T-helper 17 cell (primary cell): ENCODE results near the gene NLGN1. TPM values are rescaled to one million over a fixed set of nuclear protein-coding genes. Genes with fewer than 3 reads are reported as not detected.

ENCODE experiments used
- ATAC-seq: fragments of 150-1000 bp; cut with Tn5 transposase; 2 replicates; pipeline ENCODE4 v1.10.0; 2021; ENCODE audit warnings: mild to moderate bottlenecking, moderate library complexity
- DNase-seq, 3 donors: peaks; one replicate each; pipeline versions ENCODE4 v3.0.0 to v3.0.0-alpha.2; 2020 to 2021
- H3K9me3 ChIP-seq: one replicate; pipeline ENCODE4 v1.7.0; 2013; ENCODE audit warnings: low read length, mild to moderate bottlenecking; ENCODE audit not compliant: control insufficient read depth, poor library complexity, severe bottlenecking
- H3K27ac Mint-ChIP-seq: one replicate; pipeline ENCODE4 v1.8.0; 2022; ENCODE audit warnings: mild to moderate bottlenecking, moderate library complexity, mixed read lengths
- H3K27me3 Mint-ChIP-seq: one replicate; pipeline ENCODE4 v1.8.0; 2022; ENCODE audit warnings: mixed read lengths
- H3K36me3 Mint-ChIP-seq: one replicate; pipeline ENCODE4 v1.8.0; 2022; ENCODE audit warnings: low read depth, mixed read lengths
- H3K4me1 Mint-ChIP-seq: one replicate; pipeline ENCODE4 v1.8.0; 2022; ENCODE audit warnings: mild to moderate bottlenecking, mixed read lengths
- H3K4me3 Mint-ChIP-seq: one replicate; pipeline ENCODE4 v1.8.0; 2022; ENCODE audit warnings: mild to moderate bottlenecking, moderate library complexity, mixed read lengths
- total RNA-seq, 4 donors: library from RNA in 2 of 4; stranded (reverse) in 2 of 4; gene quantifications; one replicate each; pipeline ENCODE4 v1.2.3 and lab custom pipeline; 2022 to 2026

The NLGN1 gene
- total RNA-seq, 2 donors from 2014 or later = not detected

DNA sequence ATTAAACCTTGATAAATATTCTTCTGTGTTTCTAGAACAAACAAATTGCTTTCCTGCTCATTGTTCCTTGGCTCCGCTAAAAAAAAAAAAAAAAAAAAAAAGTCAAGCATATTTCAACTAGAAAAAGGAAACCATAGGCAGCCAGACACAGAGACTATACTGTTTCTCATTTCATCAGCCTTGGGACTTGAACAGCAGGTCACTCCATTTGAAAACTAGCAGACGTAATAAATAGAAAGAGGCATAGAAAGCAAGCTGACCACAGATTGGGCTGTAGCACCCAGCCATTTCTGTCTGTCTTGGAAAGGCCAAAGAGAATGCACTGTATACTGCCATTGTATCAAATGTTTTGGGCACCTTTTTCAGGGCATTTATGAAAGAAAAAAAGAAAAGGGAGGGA, 697.1 kb downstream of the NLGN1 start:
- no peak for ATAC-seq
- H3K27me3 Mint-ChIP-seq = no peaks in the 10 kb centered on the region
- H3K36me3 Mint-ChIP-seq = no peaks in the 10 kb centered on the region

DNA sequence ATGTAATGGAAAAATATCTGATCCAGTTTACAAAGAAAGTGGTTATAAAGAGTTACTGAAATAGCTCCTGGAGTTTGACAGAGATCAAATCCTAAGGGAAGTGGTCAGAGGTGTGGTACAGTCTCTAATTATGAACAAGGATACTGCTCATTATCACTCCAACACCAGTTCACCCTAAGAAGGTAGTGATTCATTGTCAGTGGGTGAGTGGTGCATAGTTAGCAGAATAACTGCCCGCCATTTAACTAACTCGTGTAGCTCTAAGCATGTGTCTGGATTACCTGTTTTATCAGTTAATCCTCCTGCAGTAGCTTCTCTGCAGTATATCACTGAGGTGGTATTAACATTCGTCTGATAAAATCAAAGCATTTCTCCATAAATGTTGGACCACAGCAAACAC, 700.1 kb downstream of the NLGN1 start:
- H3K4me1 Mint-ChIP-seq = no peaks in the 10 kb centered on the region
- H3K4me3 Mint-ChIP-seq = no peak overlapping the region
- no peak overlapping the region for H3K27ac Mint-ChIP-seq
- no peaks in the 10 kb centered on the region for H3K9me3 ChIP-seq
- ATAC-seq = no peak
- no peaks in the 10 kb centered on the region for H3K36me3 Mint-ChIP-seq
- no peak for DNase-seq
- no peaks in the 10 kb centered on the region for H3K27me3 Mint-ChIP-seq

More for the DNA sequence above, 697.1 kb downstream of the NLGN1 start:
- no peak for DNase-seq
- Mint-ChIP-seq H3K4me1 (no peaks in the 10 kb centered on the region), H3K4me3 (no peak overlapping the region), H3K27ac (no peak overlapping the region)
- H3K9me3 ChIP-seq = no peaks in the 10 kb centered on the region

DNA sequence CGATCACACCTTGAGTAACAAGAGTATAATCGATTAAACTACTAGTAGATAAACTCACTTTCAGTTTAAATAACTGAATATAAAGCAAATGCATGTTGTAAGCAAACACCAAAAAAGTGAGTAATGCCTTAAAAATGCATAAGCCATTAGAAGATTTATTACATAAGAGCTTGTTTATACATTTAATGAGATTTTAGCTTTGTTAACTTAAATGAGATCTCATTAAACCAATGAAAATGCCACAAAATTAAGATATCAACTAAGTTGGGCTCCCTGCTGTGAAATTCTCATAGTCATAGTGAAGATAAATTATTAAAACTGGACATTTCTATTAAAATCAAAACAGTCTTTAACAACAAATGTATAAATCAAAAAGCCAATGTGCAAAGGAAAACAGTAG, 701.2 kb downstream of the NLGN1 start:
- DNase-seq (no peak), ATAC-seq (no peak)
- Mint-ChIP-seq H3K27me3 (no peaks in the 10 kb centered on the region), H3K4me3 (no peak overlapping the region), H3K36me3 (no peaks in the 10 kb centered on the region), H3K4me1 (no peaks in the 10 kb centered on the region), H3K27ac (no peak overlapping the region)
- H3K9me3 ChIP-seq = no peaks in the 10 kb centered on the region

GRCh38 chr3:174099724-174100123, 702.2 kb downstream of the NLGN1 start:
- ATAC-seq = no peak

GRCh38 chr3:174100744-174101143, 703.2 kb downstream of the NLGN1 start:
- no peaks in the 10 kb centered on the region for H3K9me3 ChIP-seq
- DNase-seq (no peak), ATAC-seq (no peak)
- no peak overlapping the region for H3K27ac Mint-ChIP-seq
- no peaks in the 10 kb centered on the region for H3K27me3 Mint-ChIP-seq
- no peaks in the 10 kb centered on the region for H3K4me1 Mint-ChIP-seq
- no peaks in the 10 kb centered on the region for H3K36me3 Mint-ChIP-seq
- no peak overlapping the region for H3K4me3 Mint-ChIP-seq

More at GRCh38 chr3:174099724-174100123, 702.2 kb downstream of the NLGN1 start:
- DNase-seq = no peak
- Mint-ChIP-seq H3K36me3 (no peaks in the 10 kb centered on the region), H3K4me3 (no peak overlapping the region), H3K4me1 (no peaks in the 10 kb centered on the region), H3K27me3 (no peaks in the 10 kb centered on the region), H3K27ac (no peak overlapping the region)
- H3K9me3 ChIP-seq = no peaks in the 10 kb centered on the region

- Mint-ChIP-seq H3K4me3 (no peak overlapping the region), H3K27me3 (no peaks in the 10 kb centered on the region), H3K36me3 (no peaks in the 10 kb centered on the region), H3K4me1 (no peaks in the 10 kb centered on the region), H3K27ac (no peak overlapping the region)
- no peak for DNase-seq
- H3K9me3 ChIP-seq = no peaks in the 10 kb centered on the region
- no peak for ATAC-seq
Measured at GRCh38 chr3:174101244-174101643, 703.7 kb downstream of the NLGN1 start.

- no peak for DNase-seq
Measured at GRCh38 chr3:174102274-174102673, 704.7 kb downstream of the NLGN1 start.

GRCh38 chr3:174102866-174103265, 705.3 kb downstream of the NLGN1 start:
- no peak overlapping the region for H3K4me3 Mint-ChIP-seq
- H3K27me3 Mint-ChIP-seq = no peaks in the 10 kb centered on the region
- H3K27ac Mint-ChIP-seq = no peak overlapping the region
- ATAC-seq (no peak), DNase-seq (no peak)
- no peaks in the 10 kb centered on the region for H3K36me3 Mint-ChIP-seq
- H3K9me3 ChIP-seq = no peaks in the 10 kb centered on the region
- no peaks in the 10 kb centered on the region for H3K4me1 Mint-ChIP-seq

More at GRCh38 chr3:174102274-174102673, 704.7 kb downstream of the NLGN1 start:
- no peak overlapping the region for H3K4me3 Mint-ChIP-seq
- H3K4me1 Mint-ChIP-seq = no peaks in the 10 kb centered on the region
- H3K27ac Mint-ChIP-seq = no peak overlapping the region
- no peaks in the 10 kb centered on the region for H3K36me3 Mint-ChIP-seq
- H3K27me3 Mint-ChIP-seq = no peaks in the 10 kb centered on the region
- no peak for ATAC-seq
- H3K9me3 ChIP-seq = no peaks in the 10 kb centered on the region

- no peak overlapping the region for H3K27ac Mint-ChIP-seq
- no peaks in the 10 kb centered on the region for H3K36me3 Mint-ChIP-seq
- no peak overlapping the region for H3K4me3 Mint-ChIP-seq
- ATAC-seq (no peak), DNase-seq (no peak)
- H3K9me3 ChIP-seq = no peaks in the 10 kb centered on the region
- H3K27me3 Mint-ChIP-seq = no peaks in the 10 kb centered on the region
- no peaks in the 10 kb centered on the region for H3K4me1 Mint-ChIP-seq
Measured at GRCh38 chr3:174110761-174111160, 713.2 kb downstream of the NLGN1 start.

GRCh38 chr3:174111776-174112175, 714.2 kb downstream of the NLGN1 start:
- H3K9me3 ChIP-seq = no peaks in the 10 kb centered on the region
- Mint-ChIP-seq H3K27me3 (no peaks in the 10 kb centered on the region), H3K4me3 (no peak overlapping the region), H3K4me1 (no peaks in the 10 kb centered on the region), H3K36me3 (no peaks in the 10 kb centered on the region), H3K27ac (no peak overlapping the region)
- ATAC-seq (no peak), DNase-seq (no peak)

- Mint-ChIP-seq H3K4me1 (no peaks in the 10 kb centered on the region), H3K4me3 (no peak overlapping the region)
Measured at GRCh38 chr3:174116421-174116820, 718.9 kb downstream of the NLGN1 start.

DNA sequence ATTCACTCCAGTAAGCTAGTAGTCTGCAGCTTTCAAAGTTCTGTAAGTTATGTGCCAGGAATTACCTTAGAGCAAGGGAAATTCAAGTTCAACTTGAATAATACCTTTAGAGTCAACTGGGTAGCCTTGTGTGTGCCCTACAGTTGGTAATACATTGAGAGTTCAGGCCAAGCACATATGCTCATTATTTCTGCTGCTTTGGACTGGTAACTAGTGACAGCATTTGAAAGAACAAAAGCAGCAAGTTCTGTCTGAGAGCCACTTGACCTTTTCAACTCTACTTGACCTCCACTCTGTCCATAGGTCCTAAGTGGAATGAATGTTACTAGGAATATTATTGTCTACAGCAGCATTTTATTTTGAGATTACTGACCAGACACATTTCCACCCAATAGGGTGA, 723.5 kb downstream of the NLGN1 start:
- Mint-ChIP-seq H3K27ac (no peak overlapping the region), H3K4me1 (no peaks in the 10 kb centered on the region), H3K4me3 (no peak overlapping the region), H3K36me3 (no peaks in the 10 kb centered on the region), H3K27me3 (no peaks in the 10 kb centered on the region)
- no peak for ATAC-seq
- peaks cover 4% of the 10 kb centered on the region for H3K9me3 ChIP-seq
- no peak for DNase-seq

More at GRCh38 chr3:174116421-174116820, 718.9 kb downstream of the NLGN1 start:
- no peak for ATAC-seq
- no peaks in the 10 kb centered on the region for H3K9me3 ChIP-seq
- DNase-seq = no peak
- no peak overlapping the region for H3K27ac Mint-ChIP-seq
- H3K27me3 Mint-ChIP-seq = no peaks in the 10 kb centered on the region
- H3K36me3 Mint-ChIP-seq = no peaks in the 10 kb centered on the region

DNA sequence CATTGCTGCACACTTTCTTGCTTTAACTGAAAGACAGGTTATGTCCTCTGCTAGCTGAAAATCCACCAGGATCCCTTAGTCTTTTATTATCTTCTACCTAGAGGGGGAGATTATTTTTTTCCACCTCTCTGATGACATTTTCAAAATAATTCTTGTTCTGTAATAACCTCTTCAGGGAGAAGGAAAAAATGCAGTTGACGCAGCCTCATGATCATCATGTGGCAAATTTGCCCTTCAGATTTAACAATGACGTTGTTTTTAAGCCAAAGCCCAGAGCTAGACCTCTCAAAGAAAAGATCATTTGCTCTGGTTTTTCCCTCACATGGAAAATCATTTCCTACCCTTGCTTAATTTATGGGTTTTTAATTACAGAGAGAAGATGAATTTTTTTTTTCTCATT, 724.9 kb downstream of the NLGN1 start:
- Mint-ChIP-seq H3K4me1 (no peaks in the 10 kb centered on the region), H3K4me3 (no peak overlapping the region), H3K27me3 (no peaks in the 10 kb centered on the region), H3K36me3 (no peaks in the 10 kb centered on the region), H3K27ac (no peak overlapping the region)
- ATAC-seq = no peak
- peaks cover 5% of the 10 kb centered on the region for H3K9me3 ChIP-seq
- DNase-seq = no peak

GRCh38 chr3:174125267-174125824, 727.8 kb downstream of the NLGN1 start:
- Mint-ChIP-seq H3K36me3 (no peaks in the 10 kb centered on the region), H3K27me3 (no peaks in the 10 kb centered on the region), H3K27ac (no peak overlapping the region), H3K4me1 (no peaks in the 10 kb centered on the region), H3K4me3 (no peak overlapping the region)
- H3K9me3 ChIP-seq = peaks cover 6% of the 10 kb centered on the region
- no peak for DNase-seq
- ATAC-seq = no peak
